GM18502 (cell line): Measurements from ENCODE around the gene PGRMC2.
"Not testable (repeated sequence)": the region's sequence is repeated elsewhere in the genome, so short reads cannot be mapped to it uniquely, and the experiment has no call there.

Experiments
- ATAC-seq: cut with Tn5 transposase; IDR thresholded peaks from one replicate; pipeline ENCODE4 v1.9.1; 2021; ENCODE audit warnings: mild to moderate bottlenecking; ENCODE audit not compliant: unreplicated experiment, poor library complexity

The PGRMC2 gene

GRCh38 chr4:128275346-128275745 is 12.3 kb downstream of the PGRMC2 start:
- ATAC-seq = no peak

- no peak for ATAC-seq
These were observed 16.1 kb downstream of the PGRMC2 start for GRCh38 chr4:128271551-128271950.

GRCh38 chr4:128268970-128269369 is 18.6 kb downstream of the PGRMC2 start:
- ATAC-seq = no peak

GRCh38 chr4:128267745-128268144 is 19.9 kb downstream of the PGRMC2 start:
- no peak for ATAC-seq

- not testable (repeated sequence) for ATAC-seq
These were observed 20.4 kb downstream of the PGRMC2 start for GRCh38 chr4:128267171-128267570.

- ATAC-seq = not testable (repeated sequence)
These were observed 22.1 kb downstream of the PGRMC2 start for GRCh38 chr4:128265550-128265949.

GRCh38 chr4:128259889-128260288 is 27.7 kb downstream of the PGRMC2 start:
- ATAC-seq = not testable (repeated sequence)

- not testable (repeated sequence) for ATAC-seq
These were observed 29.4 kb downstream of the PGRMC2 start for GRCh38 chr4:128258166-128258565.

- ATAC-seq = no peak
These were observed 31.1 kb downstream of the PGRMC2 start for GRCh38 chr4:128256539-128256938.

- ATAC-seq = no peak
These were observed 31.7 kb downstream of the PGRMC2 start for GRCh38 chr4:128255906-128256305.

GRCh38 chr4:128249787-128250668 is 37.6 kb downstream of the PGRMC2 start:
- no peak for ATAC-seq

GRCh38 chr4:128247906-128248305 is 39.7 kb downstream of the PGRMC2 start:
- no peak for ATAC-seq

GRCh38 chr4:128245391-128245790 is 42.2 kb downstream of the PGRMC2 start:
- not testable (repeated sequence) for ATAC-seq

GRCh38 chr4:128244379-128244778 is 43.2 kb downstream of the PGRMC2 start:
- ATAC-seq = no peak

GRCh38 chr4:128242601-128243000 is 45.0 kb downstream of the PGRMC2 start:
- ATAC-seq = no peak

GRCh38 chr4:128241981-128242380 is 45.6 kb downstream of the PGRMC2 start:
- no peak for ATAC-seq

GRCh38 chr4:128241425-128241913 is 46.1 kb downstream of the PGRMC2 start:
- ATAC-seq = no peak

- no peak for ATAC-seq
These were observed 46.6 kb downstream of the PGRMC2 start for GRCh38 chr4:128241019-128241418.

- ATAC-seq = no peak
These were observed 52.8 kb downstream of the PGRMC2 start for GRCh38 chr4:128234836-128235235.

GRCh38 chr4:128232719-128233118 is 54.9 kb downstream of the PGRMC2 start:
- ATAC-seq = no peak

- ATAC-seq = no peak
These were observed 58.5 kb downstream of the PGRMC2 start for GRCh38 chr4:128228845-128229795.
